Fibroblast of lung (primary cell): Measurements from ENCODE around the gene ATG7. TPM values are rescaled to one million over a fixed set of nuclear protein-coding genes. Genes with fewer than 3 reads are reported as not detected.

ENCODE experiments used
- DNase-seq, 2 donors: peaks; one replicate each; pipeline versions ENCODE4 v3.0.0 to v3.0.0-alpha.2; 2010; ENCODE audit warnings: low read depth in 2 of 2
- H2AFZ ChIP-seq: 2 replicates; pipeline ENCODE4 v1.5.1; 2012; ENCODE audit warnings: low read length, control low read depth, inconsistent platforms
- H3K27ac ChIP-seq: 2 replicates; pipeline ENCODE4 v1.5.1; 2011; ENCODE audit warnings: low read length, control low read depth; ENCODE audit not compliant: insufficient read depth
- H3K27me3 ChIP-seq: 2 replicates; pipeline ENCODE4 v1.5.1; 2011; ENCODE audit warnings: mild to moderate bottlenecking, low read length; ENCODE audit not compliant: control insufficient read depth, insufficient read depth
- H3K36me3 ChIP-seq: 2 replicates; pipeline ENCODE4 v1.5.1; 2011; ENCODE audit warnings: low read length; ENCODE audit not compliant: control insufficient read depth, insufficient read depth
- H3K4me1 ChIP-seq: 2 replicates; pipeline ENCODE4 v1.5.1; 2011; ENCODE audit warnings: low read length; ENCODE audit not compliant: control insufficient read depth, insufficient read depth; ENCODE audit errors: extremely low read depth
- H3K4me2 ChIP-seq: 2 replicates; pipeline ENCODE4 v1.5.1; 2011; ENCODE audit warnings: low read length, control low read depth; ENCODE audit not compliant: insufficient read depth; ENCODE audit errors: extremely low read depth
- H3K4me3 ChIP-seq, 4 experiments: fragments of 200-600 bp in 1 of 4; sonication (generic) in 1 of 4; replicated peaks in 1 of 4; 2 replicates each; pipeline ENCODE4 v1.5.1; 2011 to 2016; ENCODE audit warnings: low read length in 4 of 4, low read depth in 3 of 4, mild to moderate bottlenecking in 3 of 4, control low read depth in 2 of 4, inconsistent platforms in 1 of 4, mixed read lengths in 1 of 4; ENCODE audit not compliant: insufficient read depth in 1 of 4; ENCODE audit errors: control extremely low read depth in 1 of 4
- H3K79me2 ChIP-seq: 2 replicates; pipeline ENCODE4 v1.5.1; 2012; ENCODE audit warnings: mild to moderate bottlenecking, low read length, inconsistent platforms; ENCODE audit not compliant: control insufficient read depth, insufficient read depth
- H3K9ac ChIP-seq: 2 replicates; pipeline ENCODE4 v1.5.1; 2011; ENCODE audit warnings: mild to moderate bottlenecking, low read length, control low read depth; ENCODE audit not compliant: insufficient read depth
- H3K9me3 ChIP-seq: 2 replicates; pipeline ENCODE4 v1.5.1; 2012; ENCODE audit warnings: low read depth, low read length; ENCODE audit not compliant: control insufficient read depth, insufficient read depth
- H4K20me1 ChIP-seq: 2 replicates; pipeline ENCODE4 v1.5.1; 2011; ENCODE audit warnings: low read length; ENCODE audit not compliant: control insufficient read depth, insufficient read depth; ENCODE audit errors: extremely low read depth
- EZH2 ChIP-seq: IDR thresholded peaks from 2 replicates; pipeline ENCODE4 v1.5.1; 2012; ENCODE audit warnings: low read length, control low read depth, mild to moderate bottlenecking; ENCODE audit errors: missing control alignments
- polyA plus RNA-seq, 2 donors: library from polyadenylated mRNA; depleted of rRNA in 1 of 2; stranded (reverse) in 1 of 2; unstranded in 1 of 2; fragments of >200 nt; gene quantifications; 2 replicates each; pipeline ENCODE4 v1.2.1, GENCODE V29; 2011 to 2012; ENCODE audit warnings: missing spikeins in 1 of 2
- total RNA-seq: library from RNA; depleted of rRNA; stranded (reverse); fragments of >200 nt; gene quantifications from 2 replicates; pipeline ENCODE4 v1.2.1, GENCODE V29; 2014
- TF ChIP-seq, protein P1 (sequence below), 2 donors: IDR thresholded peaks in 1 of 2; conservative IDR thresholded peaks in 1 of 2; 1 replicate in 1 of 2; 2 replicates in 1 of 2; pipeline ENCODE4 v1.5.1; 2011 to 2012; ENCODE audit warnings: low read length in 2 of 2, control low read depth in 1 of 2, inconsistent platforms in 1 of 2, low read depth in 1 of 2, mild to moderate bottlenecking in 1 of 2

Gene ATG7
- total and polyA plus RNA-seq, 2 donors (not counting 1 experiment from before 2014, with no cell fraction given), result 50.8 to 56.5 TPM

DNA sequence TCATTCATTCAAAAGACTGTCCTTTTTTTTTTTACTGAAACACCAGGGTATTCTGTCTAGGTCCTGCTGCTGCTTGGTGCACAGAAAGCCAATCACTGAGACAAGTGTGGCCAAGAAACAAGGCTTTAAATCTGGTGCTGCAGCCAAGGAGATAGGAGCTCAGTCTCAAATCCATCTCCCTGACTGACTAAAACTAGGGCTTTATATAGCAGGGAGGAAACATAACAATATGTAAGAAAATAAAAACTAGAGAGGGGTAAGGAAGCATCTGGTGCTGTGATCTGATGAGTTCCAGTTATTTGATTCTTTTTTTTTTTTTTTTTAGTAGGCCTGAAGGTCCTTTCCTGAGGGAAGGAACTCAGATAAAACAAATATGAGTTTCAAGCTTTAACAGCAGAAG lies 139.8 kb downstream of the ATG7 start:
- Histone ChIP-seq H2AFZ (no peak overlapping the region), H3K9me3 (no peaks in the 10 kb centered on the region), H3K4me3 (no peak overlapping the region), H3K27ac (no peak overlapping the region), H3K36me3 (no peaks in the 10 kb centered on the region), H3K4me1 (no peaks in the 10 kb centered on the region), H3K4me2 (no peak overlapping the region), H3K79me2 (no peaks in the 10 kb centered on the region), H3K27me3 (no peaks in the 10 kb centered on the region), H4K20me1 (no peaks in the 10 kb centered on the region), H3K9ac (no peak overlapping the region)
- DNase-seq, result no peak
- TF ChIP-seq, protein P1, sequence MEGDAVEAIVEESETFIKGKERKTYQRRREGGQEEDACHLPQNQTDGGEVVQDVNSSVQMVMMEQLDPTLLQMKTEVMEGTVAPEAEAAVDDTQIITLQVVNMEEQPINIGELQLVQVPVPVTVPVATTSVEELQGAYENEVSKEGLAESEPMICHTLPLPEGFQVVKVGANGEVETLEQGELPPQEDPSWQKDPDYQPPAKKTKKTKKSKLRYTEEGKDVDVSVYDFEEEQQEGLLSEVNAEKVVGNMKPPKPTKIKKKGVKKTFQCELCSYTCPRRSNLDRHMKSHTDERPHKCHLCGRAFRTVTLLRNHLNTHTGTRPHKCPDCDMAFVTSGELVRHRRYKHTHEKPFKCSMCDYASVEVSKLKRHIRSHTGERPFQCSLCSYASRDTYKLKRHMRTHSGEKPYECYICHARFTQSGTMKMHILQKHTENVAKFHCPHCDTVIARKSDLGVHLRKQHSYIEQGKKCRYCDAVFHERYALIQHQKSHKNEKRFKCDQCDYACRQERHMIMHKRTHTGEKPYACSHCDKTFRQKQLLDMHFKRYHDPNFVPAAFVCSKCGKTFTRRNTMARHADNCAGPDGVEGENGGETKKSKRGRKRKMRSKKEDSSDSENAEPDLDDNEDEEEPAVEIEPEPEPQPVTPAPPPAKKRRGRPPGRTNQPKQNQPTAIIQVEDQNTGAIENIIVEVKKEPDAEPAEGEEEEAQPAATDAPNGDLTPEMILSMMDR (conservative IDR thresholded peaks at IDR 0.05 in 1 of 2, IDR thresholded peaks at IDR 0.05 in 1 of 2; ENCODE audit: low read depth in 1 of 2, low read length in 2 of 2), result no peak
- TF ChIP-seq EZH2, result no peak

DNA sequence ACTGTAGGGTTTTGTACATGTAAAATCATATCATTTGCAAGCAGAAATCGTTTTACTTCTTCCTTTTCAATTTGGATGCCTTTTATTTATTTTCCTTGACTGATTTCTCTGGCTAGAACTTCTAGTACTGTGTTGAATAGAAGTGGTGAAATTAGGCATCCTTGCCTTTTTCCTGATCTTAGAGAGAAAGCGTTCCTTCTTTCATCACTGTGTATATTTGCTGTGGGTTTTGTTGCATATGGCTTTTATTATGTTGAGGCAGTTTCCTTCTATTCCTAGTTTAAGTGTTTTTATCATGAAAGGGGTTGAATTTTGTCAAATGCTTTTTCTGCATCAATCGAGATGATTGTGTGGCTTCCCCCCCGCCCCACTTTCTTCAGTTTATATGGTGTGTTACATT lies 140.9 kb downstream of the ATG7 start:
- Histone ChIP-seq H2AFZ (no peak overlapping the region), H3K36me3 (no peaks in the 10 kb centered on the region), H3K9me3 (no peaks in the 10 kb centered on the region), H3K4me2 (no peak overlapping the region), H3K27ac (no peak overlapping the region), H4K20me1 (no peaks in the 10 kb centered on the region), H3K4me1 (no peaks in the 10 kb centered on the region), H3K4me3 (no peak overlapping the region), H3K27me3 (no peaks in the 10 kb centered on the region), H3K79me2 (no peaks in the 10 kb centered on the region), H3K9ac (no peak overlapping the region)
- DNase-seq, result no peak
- TF ChIP-seq EZH2, result no peak
- TF ChIP-seq, protein P1 (conservative IDR thresholded peaks at IDR 0.05 in 1 of 2, IDR thresholded peaks at IDR 0.05 in 1 of 2; ENCODE audit: low read depth in 1 of 2, low read length in 2 of 2), result no peak

DNA sequence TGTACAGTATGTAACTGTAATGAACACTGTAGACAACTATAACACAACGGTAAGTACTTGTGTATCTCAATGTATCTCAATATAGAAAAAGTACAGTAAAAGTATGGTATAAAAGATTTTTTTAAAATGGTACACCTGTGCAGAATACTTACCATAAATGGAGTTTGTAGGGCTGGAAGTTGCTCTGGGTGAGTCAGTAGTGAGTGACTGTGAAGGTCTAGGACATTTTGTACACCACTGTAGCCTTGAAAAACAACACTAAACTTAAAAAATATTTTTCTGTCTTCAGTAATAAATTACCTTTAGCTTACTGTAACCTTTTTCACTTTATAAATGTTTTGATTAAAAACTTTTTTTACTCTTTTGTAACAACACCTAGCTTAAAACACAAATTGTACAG lies 142.9 kb downstream of the ATG7 start:
- H3K9me3 ChIP-seq, result no peaks in the 10 kb centered on the region
- no peaks in the 10 kb centered on the region for H3K4me1 ChIP-seq
- no peaks in the 10 kb centered on the region for H4K20me1 ChIP-seq
- no peak overlapping the region for H3K27ac ChIP-seq
- no peak overlapping the region for H3K9ac ChIP-seq
- H3K27me3 ChIP-seq, result no peaks in the 10 kb centered on the region
- no peak overlapping the region for H3K4me3 ChIP-seq
- TF ChIP-seq, protein P1 (conservative IDR thresholded peaks at IDR 0.05 in 1 of 2, IDR thresholded peaks at IDR 0.05 in 1 of 2; ENCODE audit: low read depth in 1 of 2, low read length in 2 of 2), result no peak
- TF ChIP-seq EZH2, result no peak
- H2AFZ ChIP-seq, result no peak overlapping the region
- no peaks in the 10 kb centered on the region for H3K79me2 ChIP-seq
- H3K4me2 ChIP-seq, result no peak overlapping the region
- no peak for DNase-seq
- H3K36me3 ChIP-seq, result no peaks in the 10 kb centered on the region
